Muscle layer of duodenum (tissue), 2 donors: Measurements from ENCODE around the gene BRD1.
"Not testable (repeated sequence)": the region's sequence is repeated elsewhere in the genome, so short reads cannot be mapped to it uniquely, and the experiment has no call there.

Source experiments
- H3K27ac ChIP-seq: one replicate; pipeline ENCODE4 v1.7.0; 2013; ENCODE audit warnings: mild to moderate bottlenecking, low read length
- H3K27me3 ChIP-seq: one replicate; pipeline ENCODE4 v1.7.0; 2013; ENCODE audit warnings: low read depth, mild to moderate bottlenecking, control low read depth, low read length
- H3K36me3 ChIP-seq, 2 donors: one replicate each; pipeline ENCODE4 v1.7.0; 2013; ENCODE audit warnings: low read length in 2 of 2, control low read depth in 1 of 2, mild to moderate bottlenecking in 1 of 2; ENCODE audit not compliant: insufficient read depth in 2 of 2, control insufficient read depth in 1 of 2
- H3K4me1 ChIP-seq, 2 donors: one replicate each; pipeline ENCODE4 v1.7.0; 2013; ENCODE audit warnings: low read length in 2 of 2, mild to moderate bottlenecking in 2 of 2, control low read depth in 1 of 2, moderate library complexity in 1 of 2; ENCODE audit not compliant: insufficient read depth in 2 of 2, control insufficient read depth in 1 of 2
- H3K4me3 ChIP-seq, 2 donors: one replicate each; pipeline ENCODE4 v1.7.0; 2013; ENCODE audit warnings: low read length in 2 of 2, low read depth in 1 of 2, mild to moderate bottlenecking in 1 of 2
- H3K9me3 ChIP-seq, 2 donors: one replicate each; pipeline ENCODE4 v1.7.0; 2013; ENCODE audit warnings: low read length in 2 of 2, control low read depth in 1 of 2, mild to moderate bottlenecking in 1 of 2; ENCODE audit not compliant: control insufficient read depth in 1 of 2
- donor health status: healthy.

BRD1 gene

DNA sequence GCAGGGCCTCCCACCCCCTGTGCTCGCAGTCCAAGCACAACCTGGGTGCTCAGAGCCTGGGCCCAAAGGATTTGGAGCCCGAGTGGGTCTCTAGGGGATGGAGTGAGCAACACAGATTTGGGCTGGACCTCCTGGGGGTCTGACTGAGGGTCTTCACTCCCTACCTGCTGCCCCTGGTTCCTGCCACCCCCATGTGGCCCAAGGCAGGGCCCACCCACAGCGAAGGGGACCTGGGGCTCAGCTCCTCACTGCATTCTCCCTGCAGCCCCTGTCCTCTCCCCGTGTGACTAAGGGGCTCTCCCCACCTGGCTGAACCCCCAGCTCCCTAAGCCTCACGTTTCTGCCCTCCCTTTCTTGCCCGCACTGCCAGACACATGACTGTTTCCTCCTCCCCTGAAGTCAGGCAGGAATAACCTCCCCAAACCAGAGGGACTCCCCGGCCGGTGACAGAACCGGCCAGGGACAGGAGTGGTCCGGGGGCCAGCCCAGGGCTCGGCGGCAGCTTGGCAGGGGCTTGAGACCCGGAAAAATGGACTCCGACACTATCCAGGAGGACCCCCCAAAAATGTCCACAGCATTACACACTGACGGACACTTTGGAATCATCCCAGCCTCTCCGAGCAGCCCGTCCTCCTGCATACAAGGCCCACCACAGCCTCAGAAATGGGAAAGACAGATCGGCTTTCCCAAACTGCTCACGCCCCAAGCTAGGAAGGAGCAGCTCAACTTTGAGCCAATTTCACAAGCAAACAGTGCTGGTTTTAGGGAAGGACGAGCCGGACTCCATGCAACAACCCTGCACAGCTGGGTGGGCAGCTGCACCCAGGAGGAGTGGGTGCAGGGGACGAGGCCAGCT lies 57.8 kb downstream of the BRD1 start:
- no peaks in the 10 kb centered on the region for H3K27me3 ChIP-seq
- peaks cover 0 to 17% of the 10 kb centered on the region in 2 donors for H3K4me1 ChIP-seq
- no peak overlapping the region for H3K27ac ChIP-seq
- H3K4me3 ChIP-seq, result no peak overlapping the region
- peaks cover 3 to 24% of the 10 kb centered on the region in 2 donors for H3K36me3 ChIP-seq
- peaks cover 0 to 19% of the 10 kb centered on the region in 2 donors for H3K9me3 ChIP-seq

DNA sequence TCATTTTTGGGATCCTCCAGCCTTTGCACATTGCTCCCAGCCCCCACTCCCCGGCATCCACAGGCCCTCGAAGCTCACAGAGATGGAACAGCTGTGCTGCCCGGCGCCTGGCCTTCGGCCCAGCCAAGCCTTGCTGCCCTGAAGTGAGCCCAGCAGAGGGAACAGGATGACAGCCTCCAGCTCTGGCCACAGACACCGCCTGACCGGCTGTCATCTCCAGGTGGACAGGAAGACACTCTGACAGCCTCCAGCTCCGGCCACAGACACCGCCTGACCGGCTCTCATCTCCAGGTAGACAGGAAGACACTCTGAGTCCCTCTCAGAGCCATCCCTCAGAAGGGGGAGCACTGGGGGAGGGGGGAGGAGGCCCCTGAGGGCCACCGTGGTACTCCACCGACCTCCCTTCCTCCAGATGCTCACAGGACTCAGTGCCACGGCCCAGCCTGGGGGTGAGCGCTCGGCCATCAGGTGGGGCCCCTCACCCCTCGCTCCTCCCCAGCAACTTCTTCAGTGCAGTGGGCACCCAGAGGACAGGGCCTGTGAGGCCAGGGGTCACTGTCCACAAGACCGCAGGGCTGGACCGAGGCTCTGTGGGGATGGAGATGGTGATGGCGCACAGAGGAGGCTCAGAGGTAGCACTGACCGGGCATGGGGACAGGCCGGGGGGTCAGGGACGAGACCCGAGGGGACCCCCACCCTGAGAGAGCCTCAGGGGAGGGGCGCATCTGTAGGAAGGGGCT lies 58.6 kb downstream of the BRD1 start:
- no peaks in the 10 kb centered on the region for H3K27me3 ChIP-seq
- no peak overlapping the region for H3K27ac ChIP-seq
- H3K36me3 ChIP-seq, result peaks cover 0 to 16% of the 10 kb centered on the region in 2 donors
- peaks cover 0 to 19% of the 10 kb centered on the region in 2 donors for H3K9me3 ChIP-seq
- H3K4me3 ChIP-seq, result no peak overlapping the region
- peaks cover 0 to 17% of the 10 kb centered on the region in 2 donors for H3K4me1 ChIP-seq

DNA sequence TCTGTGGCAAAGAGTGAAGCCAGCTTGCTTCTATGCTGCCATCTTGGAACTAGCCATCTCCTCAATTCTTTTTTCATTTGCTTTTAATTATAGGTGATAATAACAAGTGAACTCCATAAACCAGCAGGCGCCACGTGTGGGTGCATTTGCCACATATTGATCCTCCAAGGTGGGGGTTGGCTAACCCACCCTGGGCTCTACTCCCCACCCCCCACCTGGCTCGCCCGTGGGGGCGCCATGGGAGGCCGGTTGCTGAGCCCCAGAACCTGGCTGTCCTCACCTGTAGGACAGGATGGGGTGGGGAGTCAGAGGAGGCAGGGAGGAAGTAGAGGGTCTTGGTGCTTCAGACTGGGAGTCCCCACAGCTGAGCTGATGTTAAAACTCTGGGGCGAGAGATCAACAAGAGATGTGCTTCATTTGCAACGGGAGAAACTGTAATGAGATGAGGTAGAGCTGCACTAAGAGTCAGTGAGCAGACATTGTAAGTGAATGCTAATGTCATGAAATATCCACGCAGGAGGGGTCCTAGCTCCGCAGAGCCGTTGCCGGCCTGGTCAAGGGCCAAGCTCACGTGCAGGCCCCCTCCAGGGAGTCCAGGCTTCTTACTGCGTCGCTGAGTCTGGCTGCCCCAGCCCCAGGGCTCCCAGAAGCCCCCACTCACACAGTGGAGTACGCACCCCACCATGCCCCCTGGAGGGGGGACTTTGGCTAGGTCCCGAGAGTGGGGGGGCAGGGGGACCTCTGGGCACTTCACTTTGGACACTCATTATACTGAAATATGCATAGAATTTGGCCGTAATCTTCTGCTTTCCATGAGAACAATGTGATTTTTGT lies 59.4 kb downstream of the BRD1 start:
- Histone ChIP-seq H3K27ac (no peak overlapping the region), H3K4me1 (peaks cover 0 to 17% of the 10 kb centered on the region in 2 donors), H3K27me3 (no peaks in the 10 kb centered on the region), H3K36me3 (peaks cover 0 to 8% of the 10 kb centered on the region in 2 donors), H3K9me3 (peaks cover 0 to 19% of the 10 kb centered on the region in 2 donors), H3K4me3 (no peak overlapping the region)

DNA sequence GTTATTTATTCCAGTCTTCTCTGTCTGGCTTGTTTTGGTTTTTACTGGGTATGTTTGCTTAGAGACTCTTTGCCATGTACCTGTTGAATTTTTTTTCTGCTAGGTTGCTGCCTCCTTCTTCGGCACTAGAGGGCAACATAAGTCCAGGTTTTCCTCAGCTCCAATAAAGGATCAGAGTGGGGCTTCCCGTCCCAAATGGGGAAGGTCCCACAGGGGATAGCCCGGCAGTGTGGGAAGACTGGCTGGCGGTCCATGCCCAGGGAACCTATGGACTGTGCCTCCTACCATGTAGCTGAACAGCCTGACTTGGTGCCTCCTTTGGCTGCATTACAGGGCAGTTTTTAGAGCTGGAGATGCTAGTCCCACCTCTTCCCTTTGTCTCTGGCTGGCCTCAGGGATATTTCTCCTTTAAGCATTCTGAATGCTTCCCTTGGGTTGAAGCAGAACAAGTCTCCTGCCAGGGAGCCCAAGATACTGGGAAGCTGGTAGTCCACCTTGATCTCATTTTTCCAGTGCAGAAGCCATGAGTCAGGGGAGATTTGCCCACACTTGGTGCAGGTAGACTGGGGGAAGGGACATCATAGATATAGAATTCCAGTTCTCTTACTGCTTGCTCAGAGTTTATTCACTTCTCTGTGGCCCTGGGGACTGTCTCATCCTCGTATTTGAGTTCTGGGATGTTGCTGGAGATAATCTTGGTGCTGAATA lies 60.2 kb downstream of the BRD1 start:
- Histone ChIP-seq H3K4me1 (peaks cover 0 to 15% of the 10 kb centered on the region in 2 donors), H3K27ac (no peak overlapping the region), H3K9me3 (peaks cover 0 to 19% of the 10 kb centered on the region in 2 donors), H3K4me3 (no peak overlapping the region), H3K27me3 (no peaks in the 10 kb centered on the region), H3K36me3 (peaks cover 0 to 1% of the 10 kb centered on the region in 2 donors)

DNA sequence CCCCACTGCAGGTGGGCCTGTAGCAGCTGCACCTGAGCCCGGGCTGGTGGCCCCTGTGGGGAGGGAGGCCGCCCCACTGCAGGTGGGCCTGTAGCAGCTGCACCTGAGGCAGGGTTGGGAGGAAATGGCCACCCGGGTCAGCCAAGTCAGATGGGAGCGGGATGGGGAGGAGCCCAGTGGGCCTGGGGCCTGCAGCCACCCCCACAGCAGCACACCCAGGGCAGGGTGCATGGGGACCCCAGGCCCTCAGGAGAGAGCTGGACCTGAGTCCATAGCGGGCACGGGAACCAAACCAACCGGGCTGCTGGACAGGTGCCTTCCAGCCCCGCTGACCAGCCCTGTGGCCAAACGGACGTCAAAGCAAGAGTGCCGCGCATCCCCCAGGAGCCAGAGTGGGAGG lies 61.7 kb downstream of the BRD1 start:
- H3K4me1 ChIP-seq, result peaks cover 0 to 8% of the 10 kb centered on the region in 2 donors
- no peak overlapping the region for H3K27ac ChIP-seq
- peaks cover 0 to 19% of the 10 kb centered on the region in 2 donors for H3K9me3 ChIP-seq
- H3K36me3 ChIP-seq, result no peaks in the 10 kb centered on the region
- no peak overlapping the region for H3K4me3 ChIP-seq
- H3K27me3 ChIP-seq, result no peaks in the 10 kb centered on the region

DNA sequence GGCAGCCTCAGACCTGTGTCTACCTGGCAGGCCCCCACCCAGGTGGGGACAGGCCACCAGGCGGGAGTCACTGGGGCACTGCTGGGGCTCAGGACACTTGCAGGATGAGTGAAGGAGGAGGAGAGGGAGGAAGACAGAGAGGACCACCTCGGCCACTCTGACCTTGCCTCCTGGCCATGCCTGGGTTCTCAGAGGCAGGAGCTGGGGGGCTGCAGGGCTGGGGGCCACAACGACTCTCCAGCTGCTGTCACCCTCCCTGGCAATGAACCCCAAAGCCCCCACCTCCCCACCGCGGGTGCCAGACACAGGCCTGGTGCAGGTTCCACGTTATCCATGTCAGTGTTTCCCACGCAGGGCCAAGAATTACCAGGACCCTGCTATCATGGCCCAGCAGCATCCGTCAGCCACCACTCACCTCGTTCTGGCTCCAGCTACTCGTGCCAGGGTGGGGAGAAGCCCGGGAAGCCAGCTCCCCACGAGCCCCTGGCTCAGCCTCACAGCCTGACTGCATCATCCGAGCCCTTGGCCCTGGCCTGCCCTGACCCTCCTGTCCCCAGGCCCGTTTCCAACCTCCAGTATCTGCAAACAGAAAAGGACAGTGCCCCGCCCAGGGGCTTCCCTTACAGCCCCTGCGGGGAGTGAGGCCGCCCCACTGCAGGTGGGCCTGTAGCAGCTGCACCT lies 62.4 kb downstream of the BRD1 start:
- Histone ChIP-seq H3K4me3 (no peak overlapping the region), H3K9me3 (peaks cover 0 to 19% of the 10 kb centered on the region in 2 donors), H3K4me1 (peaks cover 0 to 8% of the 10 kb centered on the region in 2 donors), H3K27ac (no peak overlapping the region), H3K27me3 (no peaks in the 10 kb centered on the region), H3K36me3 (no peaks in the 10 kb centered on the region)

DNA sequence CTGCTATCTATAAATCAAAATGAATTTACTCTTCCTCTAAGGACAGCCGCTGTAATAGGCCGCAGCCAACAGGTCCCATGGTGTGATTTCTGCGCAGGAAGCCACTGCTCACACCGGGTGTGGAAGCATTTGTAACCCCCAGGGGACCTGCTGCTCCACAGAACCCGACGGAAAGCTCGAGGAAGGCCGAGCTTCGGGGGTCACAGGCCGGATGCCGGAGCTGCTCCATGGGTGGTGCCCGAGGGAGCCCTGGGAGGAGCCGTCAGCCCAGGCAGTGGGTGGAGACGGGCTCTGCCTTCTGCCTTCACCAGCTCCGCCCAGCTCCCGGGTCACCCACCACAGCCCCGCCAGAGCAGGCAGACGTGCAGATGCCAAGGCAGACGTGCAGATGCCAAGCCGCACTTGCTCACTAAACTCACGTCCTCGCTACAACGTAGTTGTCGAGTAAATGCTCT lies 63.5 kb downstream of the BRD1 start:
- Histone ChIP-seq H3K4me1 (peaks cover 0 to 7% of the 10 kb centered on the region in 2 donors), H3K36me3 (no peaks in the 10 kb centered on the region), H3K4me3 (no peak overlapping the region), H3K27ac (no peak overlapping the region), H3K9me3 (peaks cover 0 to 19% of the 10 kb centered on the region in 2 donors), H3K27me3 (no peaks in the 10 kb centered on the region)

DNA sequence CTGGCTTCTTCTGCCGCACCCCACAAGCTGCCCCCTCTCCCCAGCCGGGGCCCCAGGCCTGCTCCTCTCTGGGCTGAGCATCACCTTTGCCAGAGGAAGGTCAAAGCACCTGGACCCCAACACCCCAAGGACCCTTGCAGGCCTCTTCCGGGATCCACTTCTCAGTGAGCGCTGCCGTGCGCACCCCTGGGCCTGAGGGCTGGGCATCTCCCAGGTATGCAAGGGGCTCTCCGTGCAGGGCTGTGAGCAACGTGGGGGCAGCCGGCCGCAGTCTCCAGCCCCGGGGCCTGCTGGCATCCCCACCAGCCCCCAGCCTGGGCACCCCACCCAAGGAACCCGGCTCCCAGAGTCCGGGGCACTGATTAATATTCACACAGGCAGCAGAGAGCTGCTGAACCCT lies 64.0 kb downstream of the BRD1 start:
- H3K27ac ChIP-seq, result no peak overlapping the region
- no peaks in the 10 kb centered on the region for H3K36me3 ChIP-seq
- H3K4me3 ChIP-seq, result no peak overlapping the region
- peaks cover 0 to 2% of the 10 kb centered on the region in 2 donors for H3K4me1 ChIP-seq
- H3K27me3 ChIP-seq, result no peaks in the 10 kb centered on the region
- peaks cover 0 to 19% of the 10 kb centered on the region in 2 donors for H3K9me3 ChIP-seq

DNA sequence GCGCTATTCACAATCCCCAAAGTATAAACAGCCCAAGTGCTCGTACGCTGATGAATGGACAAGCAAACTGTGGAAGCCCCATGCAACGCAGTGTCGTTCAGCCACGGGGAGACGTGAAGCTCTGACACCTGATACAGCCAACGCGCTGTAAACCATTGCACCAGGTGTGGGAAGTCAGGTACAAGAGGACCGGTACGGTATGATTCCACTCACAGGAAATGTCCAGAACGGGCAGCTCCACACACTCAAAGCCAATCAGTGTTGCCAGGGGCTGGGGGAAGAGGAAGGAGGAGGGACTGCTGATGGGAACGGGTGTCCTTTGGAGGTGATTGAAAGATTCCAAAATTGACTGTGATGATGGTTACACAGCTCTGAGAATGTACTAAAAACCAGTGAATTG lies 64.5 kb downstream of the BRD1 start:
- Histone ChIP-seq H3K9me3 (peaks cover 0 to 19% of the 10 kb centered on the region in 2 donors), H3K36me3 (no peaks in the 10 kb centered on the region), H3K27ac (no peak overlapping the region), H3K4me3 (no peak overlapping the region), H3K4me1 (no peaks in the 10 kb centered on the region), H3K27me3 (no peaks in the 10 kb centered on the region)

DNA sequence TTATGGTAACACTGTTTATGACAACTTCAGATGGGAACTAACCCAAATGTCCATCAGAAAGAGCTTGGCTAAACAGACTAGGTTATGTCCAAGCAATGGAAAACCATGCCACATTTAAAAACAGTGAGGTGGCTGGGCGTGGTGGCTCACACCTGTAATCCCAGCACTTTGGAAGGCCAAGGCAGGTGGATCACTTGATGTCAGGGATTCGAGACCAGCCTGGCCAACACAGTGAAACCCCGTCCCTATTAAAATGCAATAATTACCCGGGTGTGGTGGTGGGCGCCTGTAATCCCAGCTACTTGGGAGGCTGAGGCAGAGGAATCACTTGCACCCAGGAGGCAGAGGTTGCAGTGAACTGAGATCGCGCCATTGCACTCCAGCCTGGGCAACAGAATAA lies 65.1 kb downstream of the BRD1 start:
- H3K36me3 ChIP-seq, H3K27ac ChIP-seq, H3K4me1 ChIP-seq, H3K27me3 ChIP-seq, H3K4me3 ChIP-seq: not testable (repeated sequence)
- H3K9me3 ChIP-seq, result peaks cover 0 to 19% of the 10 kb centered on the region in 2 donors
